HepG2 (cell line): ENCODE data around the gene MRPL10. TPM values are rescaled to one million over a fixed set of nuclear protein-coding genes. Genes with fewer than 3 reads are reported as not detected.

Source experiments
- ARNTL ChIP-seq: sonication (generic); formaldehyde crosslinking; IDR thresholded peaks from 2 replicates; pipeline ENCODE4 v1.4.0; 2020; ENCODE audit warnings: mild to moderate bottlenecking, missing genetic modification reagents
- GTF3A ChIP-seq: sonication (generic); formaldehyde crosslinking; conservative IDR thresholded peaks from 2 replicates; pipeline ENCODE4 v1.4.0; 2020; ENCODE audit warnings: mild to moderate bottlenecking, missing genetic modification reagents
- HMG20B ChIP-seq: conservative IDR thresholded peaks from 2 replicates; pipeline ENCODE4 v1.6.1; 2016; ENCODE audit warnings: missing genetic modification reagents, missing compliant biosample characterization
- MAFF ChIP-seq: IDR thresholded peaks from 2 replicates; pipeline ENCODE4 v1.6.1; 2011; ENCODE audit warnings: low read depth, low read length, improper control_type of control experiment
- PAX8 ChIP-seq: sonication (generic); formaldehyde crosslinking; IDR thresholded peaks from 2 replicates; pipeline ENCODE4 v1.8.0; 2022; ENCODE audit warnings: mild to moderate bottlenecking, missing genetic modification reagents, borderline replicate concordance
- RFX3 ChIP-seq: IDR thresholded peaks from 2 replicates; pipeline ENCODE4 v1.6.1; 2016; ENCODE audit warnings: missing biosample characterization, missing genetic modification reagents
- TAF1 ChIP-seq: sonication (generic); formaldehyde crosslinking; IDR thresholded peaks from 2 replicates; pipeline ENCODE4 v1.4.0; 2020; ENCODE audit warnings: missing genetic modification reagents
- YEATS4 ChIP-seq: sonication (generic); formaldehyde crosslinking; IDR thresholded peaks from 2 replicates; pipeline ENCODE4 v1.4.0; 2020; ENCODE audit warnings: missing genetic modification reagents, borderline replicate concordance
- ZNF12 ChIP-seq: sonication (generic); formaldehyde crosslinking; IDR thresholded peaks from 2 replicates; pipeline ENCODE4 v1.5.0; 2020; ENCODE audit warnings: missing genetic modification reagents
- ZNF225 ChIP-seq: sonication (generic); formaldehyde crosslinking; IDR thresholded peaks from 2 replicates; pipeline ENCODE4 v1.4.0; 2020; ENCODE audit warnings: mild to moderate bottlenecking, missing genetic modification reagents
- ZNF264 ChIP-seq: sonication (generic); formaldehyde crosslinking; IDR thresholded peaks from 2 replicates; pipeline ENCODE4 v1.4.0; 2020; ENCODE audit warnings: missing genetic modification reagents
- ZNF724P ChIP-seq: sonication (generic); formaldehyde crosslinking; IDR thresholded peaks from 2 replicates; pipeline ENCODE4 v1.8.0; 2022; ENCODE audit warnings: missing genetic modification reagents, borderline replicate concordance
- ZNF761 ChIP-seq: sonication (generic); formaldehyde crosslinking; conservative IDR thresholded peaks from 2 replicates; pipeline ENCODE4 v1.4.0; 2020; ENCODE audit warnings: mild to moderate bottlenecking, missing genetic modification reagents
- ZNF850 ChIP-seq: sonication (generic); formaldehyde crosslinking; conservative IDR thresholded peaks from 2 replicates; pipeline ENCODE4 v1.9.0; 2021; ENCODE audit warnings: mild to moderate bottlenecking, missing genetic modification reagents
- polyA plus RNA-seq, 8 experiments: library from polyadenylated mRNA; depleted of rRNA in 3 of 8; stranded (reverse) in 7 of 8; unstranded in 1 of 8; fragments of >200 nt; fragmentation: Illumina TruSeq in 4 of 8; extraction: Trizol in 4 of 8; gene quantifications; 2 replicates each; pipeline versions ENCODE4 v1.2.1 to v1.2.3, GENCODE V29; 2011 to 2016; ENCODE audit warnings: low read depth in 4 of 8, missing spikeins in 1 of 8, mixed read lengths in 1 of 8; ENCODE audit not compliant: insufficient read depth in 1 of 8
- total RNA-seq, 5 experiments: library from RNA; depleted of rRNA; stranded (reverse); fragments of >200 nt; fragmentation: Illumina TruSeq; extraction: Trizol; gene quantifications; 2 replicates each; pipeline ENCODE4 v1.2.3, GENCODE V29; 2016; ENCODE audit warnings: low read depth in 1 of 5
- TF ChIP-seq, protein P1 (sequence below), 2 experiments: IDR thresholded peaks; 2 replicates each; pipeline ENCODE4 v1.6.1; 2011 to 2012; ENCODE audit warnings: low read length in 2 of 2, borderline replicate concordance in 1 of 2, low read depth in 1 of 2, mild to moderate bottlenecking in 1 of 2, moderate library complexity in 1 of 2
- TF ChIP-seq, protein P2 (sequence below): sonication (generic); formaldehyde crosslinking; IDR thresholded peaks from 2 replicates; pipeline ENCODE4 v1.5.1; 2020; ENCODE audit warnings: missing genetic modification reagents, mild to moderate bottlenecking, borderline replicate concordance
- TF ChIP-seq, protein P3 (sequence below): sonication (generic); formaldehyde crosslinking; IDR thresholded peaks from 2 replicates; pipeline ENCODE4 v1.5.1; 2020; ENCODE audit warnings: missing genetic modification reagents, mild to moderate bottlenecking, borderline replicate concordance
- TF ChIP-seq, protein P4 (sequence below): sonication (generic); formaldehyde crosslinking; IDR thresholded peaks from 2 replicates; pipeline ENCODE4 v1.4.0; 2020; ENCODE audit warnings: missing genetic modification reagents

Gene MRPL10
- total and polyA plus RNA-seq, 2 of the 13 experiments (the other 11 are each of a cell fraction or from before 2014, with no cell fraction given), result 56.7 to 149 TPM

DNA sequence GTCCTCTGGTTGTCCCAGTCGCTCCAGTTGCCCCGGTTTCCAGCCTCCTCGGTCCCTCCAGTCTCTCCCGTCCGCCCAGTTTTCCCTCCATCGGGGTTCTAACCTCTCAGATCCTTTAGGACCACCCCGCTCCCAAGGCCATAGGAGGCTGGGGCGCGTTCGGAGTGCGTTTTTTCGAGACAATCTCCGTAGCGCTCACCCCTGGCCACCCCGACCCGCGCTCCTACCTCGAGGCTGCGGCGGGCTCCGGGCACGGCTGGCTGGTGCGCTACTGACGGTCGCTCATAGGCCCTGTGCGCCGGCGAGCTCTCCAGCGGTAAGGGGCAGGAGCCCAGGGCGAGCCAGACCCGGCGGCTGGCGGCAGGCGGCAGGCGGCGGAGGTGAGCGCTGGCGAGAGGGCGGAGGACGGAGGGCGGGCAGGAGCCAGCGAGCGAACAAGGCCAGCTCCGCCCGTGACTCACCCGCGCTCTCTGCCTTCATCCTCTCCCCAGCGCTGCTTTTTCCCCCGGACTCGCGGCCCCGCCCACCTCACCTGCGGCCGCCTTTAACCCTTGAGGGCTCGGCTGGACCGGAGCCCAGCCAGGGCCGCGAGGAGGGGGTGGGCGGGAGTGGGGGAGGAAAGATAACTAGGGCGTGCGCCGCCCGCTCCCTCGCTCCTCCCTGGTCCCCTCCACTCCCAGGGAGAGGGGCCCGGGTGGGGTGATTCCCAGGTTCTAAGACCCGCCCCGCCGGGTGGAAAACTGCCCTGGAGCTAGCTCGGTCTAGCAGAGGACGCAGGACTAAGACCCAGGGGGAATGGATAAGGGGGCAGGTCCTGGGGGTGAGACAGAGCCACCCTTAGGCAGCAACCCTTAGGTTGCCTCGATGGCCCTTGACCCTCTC, 19.6 kb upstream of the MRPL10 start, which contains the start of gene SP6 (continued):
- TF ChIP-seq ARNTL (CRISPR knock-in tag) (peak; percentile 57; the same call in 1 of the 2 replicates), HMG20B (CRISPR knock-in tag) (0 out of 2 replicates have a peak, but pooled peaks have one; percentile 17), PAX8 (CRISPR knock-in tag) (peak; percentile 48; the same call in 1 of the 2 replicates), MAFF (no peak), ZNF12 (CRISPR knock-in tag) (peak; percentile 34; the same call in 1 of the 2 replicates), RFX3 (CRISPR knock-in tag) (no peak), ZNF264 (CRISPR knock-in tag) (no peak), ZNF724P (CRISPR knock-in tag) (no peak), ZNF850 (CRISPR knock-in tag) (peak; percentile 79; the same call in 1 of the 2 replicates), ZNF761 (CRISPR knock-in tag) (peak; percentile 72; the same call in 1 of the 2 replicates), ZNF225 (peak; percentile 71; the same call in 1 of the 2 replicates), GTF3A (peak; percentile 51), TAF1 (peak; percentile 71; the same call in 1 of the 2 replicates), YEATS4 (CRISPR knock-in tag) (peak; percentile 54; the same call in 1 of the 2 replicates)
- TF ChIP-seq, protein P1, sequence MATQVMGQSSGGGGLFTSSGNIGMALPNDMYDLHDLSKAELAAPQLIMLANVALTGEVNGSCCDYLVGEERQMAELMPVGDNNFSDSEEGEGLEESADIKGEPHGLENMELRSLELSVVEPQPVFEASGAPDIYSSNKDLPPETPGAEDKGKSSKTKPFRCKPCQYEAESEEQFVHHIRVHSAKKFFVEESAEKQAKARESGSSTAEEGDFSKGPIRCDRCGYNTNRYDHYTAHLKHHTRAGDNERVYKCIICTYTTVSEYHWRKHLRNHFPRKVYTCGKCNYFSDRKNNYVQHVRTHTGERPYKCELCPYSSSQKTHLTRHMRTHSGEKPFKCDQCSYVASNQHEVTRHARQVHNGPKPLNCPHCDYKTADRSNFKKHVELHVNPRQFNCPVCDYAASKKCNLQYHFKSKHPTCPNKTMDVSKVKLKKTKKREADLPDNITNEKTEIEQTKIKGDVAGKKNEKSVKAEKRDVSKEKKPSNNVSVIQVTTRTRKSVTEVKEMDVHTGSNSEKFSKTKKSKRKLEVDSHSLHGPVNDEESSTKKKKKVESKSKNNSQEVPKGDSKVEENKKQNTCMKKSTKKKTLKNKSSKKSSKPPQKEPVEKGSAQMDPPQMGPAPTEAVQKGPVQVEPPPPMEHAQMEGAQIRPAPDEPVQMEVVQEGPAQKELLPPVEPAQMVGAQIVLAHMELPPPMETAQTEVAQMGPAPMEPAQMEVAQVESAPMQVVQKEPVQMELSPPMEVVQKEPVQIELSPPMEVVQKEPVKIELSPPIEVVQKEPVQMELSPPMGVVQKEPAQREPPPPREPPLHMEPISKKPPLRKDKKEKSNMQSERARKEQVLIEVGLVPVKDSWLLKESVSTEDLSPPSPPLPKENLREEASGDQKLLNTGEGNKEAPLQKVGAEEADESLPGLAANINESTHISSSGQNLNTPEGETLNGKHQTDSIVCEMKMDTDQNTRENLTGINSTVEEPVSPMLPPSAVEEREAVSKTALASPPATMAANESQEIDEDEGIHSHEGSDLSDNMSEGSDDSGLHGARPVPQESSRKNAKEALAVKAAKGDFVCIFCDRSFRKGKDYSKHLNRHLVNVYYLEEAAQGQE (IDR thresholded peaks at IDR 0.05; ENCODE audit: borderline replicate concordance in 1 of 2, low read depth in 1 of 2, low read length in 2 of 2), result no peak
- TF ChIP-seq, protein P2, sequence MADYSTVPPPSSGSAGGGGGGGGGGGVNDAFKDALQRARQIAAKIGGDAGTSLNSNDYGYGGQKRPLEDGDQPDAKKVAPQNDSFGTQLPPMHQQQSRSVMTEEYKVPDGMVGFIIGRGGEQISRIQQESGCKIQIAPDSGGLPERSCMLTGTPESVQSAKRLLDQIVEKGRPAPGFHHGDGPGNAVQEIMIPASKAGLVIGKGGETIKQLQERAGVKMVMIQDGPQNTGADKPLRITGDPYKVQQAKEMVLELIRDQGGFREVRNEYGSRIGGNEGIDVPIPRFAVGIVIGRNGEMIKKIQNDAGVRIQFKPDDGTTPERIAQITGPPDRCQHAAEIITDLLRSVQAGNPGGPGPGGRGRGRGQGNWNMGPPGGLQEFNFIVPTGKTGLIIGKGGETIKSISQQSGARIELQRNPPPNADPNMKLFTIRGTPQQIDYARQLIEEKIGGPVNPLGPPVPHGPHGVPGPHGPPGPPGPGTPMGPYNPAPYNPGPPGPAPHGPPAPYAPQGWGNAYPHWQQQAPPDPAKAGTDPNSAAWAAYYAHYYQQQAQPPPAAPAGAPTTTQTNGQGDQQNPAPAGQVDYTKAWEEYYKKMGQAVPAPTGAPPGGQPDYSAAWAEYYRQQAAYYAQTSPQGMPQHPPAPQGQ (CRISPR knock-in tag), result no peak
- TF ChIP-seq, protein P3, sequence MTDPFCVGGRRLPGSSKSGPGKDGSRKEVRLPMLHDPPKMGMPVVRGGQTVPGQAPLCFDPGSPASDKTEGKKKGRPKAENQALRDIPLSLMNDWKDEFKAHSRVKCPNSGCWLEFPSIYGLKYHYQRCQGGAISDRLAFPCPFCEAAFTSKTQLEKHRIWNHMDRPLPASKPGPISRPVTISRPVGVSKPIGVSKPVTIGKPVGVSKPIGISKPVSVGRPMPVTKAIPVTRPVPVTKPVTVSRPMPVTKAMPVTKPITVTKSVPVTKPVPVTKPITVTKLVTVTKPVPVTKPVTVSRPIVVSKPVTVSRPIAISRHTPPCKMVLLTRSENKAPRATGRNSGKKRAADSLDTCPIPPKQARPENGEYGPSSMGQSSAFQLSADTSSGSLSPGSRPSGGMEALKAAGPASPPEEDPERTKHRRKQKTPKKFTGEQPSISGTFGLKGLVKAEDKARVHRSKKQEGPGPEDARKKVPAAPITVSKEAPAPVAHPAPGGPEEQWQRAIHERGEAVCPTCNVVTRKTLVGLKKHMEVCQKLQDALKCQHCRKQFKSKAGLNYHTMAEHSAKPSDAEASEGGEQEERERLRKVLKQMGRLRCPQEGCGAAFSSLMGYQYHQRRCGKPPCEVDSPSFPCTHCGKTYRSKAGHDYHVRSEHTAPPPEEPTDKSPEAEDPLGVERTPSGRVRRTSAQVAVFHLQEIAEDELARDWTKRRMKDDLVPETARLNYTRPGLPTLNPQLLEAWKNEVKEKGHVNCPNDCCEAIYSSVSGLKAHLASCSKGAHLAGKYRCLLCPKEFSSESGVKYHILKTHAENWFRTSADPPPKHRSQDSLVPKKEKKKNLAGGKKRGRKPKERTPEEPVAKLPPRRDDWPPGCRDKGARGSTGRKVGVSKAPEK, result 0 out of 2 replicates have a peak, but pooled peaks have one; percentile 26
- TF ChIP-seq, protein P4, sequence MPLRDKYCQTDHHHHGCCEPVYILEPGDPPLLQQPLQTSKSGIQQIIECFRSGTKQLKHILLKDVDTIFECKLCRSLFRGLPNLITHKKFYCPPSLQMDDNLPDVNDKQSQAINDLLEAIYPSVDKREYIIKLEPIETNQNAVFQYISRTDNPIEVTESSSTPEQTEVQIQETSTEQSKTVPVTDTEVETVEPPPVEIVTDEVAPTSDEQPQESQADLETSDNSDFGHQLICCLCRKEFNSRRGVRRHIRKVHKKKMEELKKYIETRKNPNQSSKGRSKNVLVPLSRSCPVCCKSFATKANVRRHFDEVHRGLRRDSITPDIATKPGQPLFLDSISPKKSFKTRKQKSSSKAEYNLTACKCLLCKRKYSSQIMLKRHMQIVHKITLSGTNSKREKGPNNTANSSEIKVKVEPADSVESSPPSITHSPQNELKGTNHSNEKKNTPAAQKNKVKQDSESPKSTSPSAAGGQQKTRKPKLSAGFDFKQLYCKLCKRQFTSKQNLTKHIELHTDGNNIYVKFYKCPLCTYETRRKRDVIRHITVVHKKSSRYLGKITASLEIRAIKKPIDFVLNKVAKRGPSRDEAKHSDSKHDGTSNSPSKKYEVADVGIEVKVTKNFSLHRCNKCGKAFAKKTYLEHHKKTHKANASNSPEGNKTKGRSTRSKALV (CRISPR knock-in tag), result peak; percentile 99
